Vagina (tissue), 2 donors: ENCODE data around the gene BCKDK.

Experiments
- POLR2A ChIP-seq, 2 donors: fragments of 450-650 bp; IDR thresholded peaks; one replicate each; pipeline ENCODE4 v1.6.1; 2017; ENCODE audit warnings: antibody characterized with exemption in 2 of 2, mild to moderate bottlenecking in 2 of 2, moderate library complexity in 2 of 2
- TF ChIP-seq, protein P1 (sequence below), 3 experiments: fragments of 450-650 bp in 2 of 3; fragments of 200-600 bp in 1 of 3; sonication (generic) in 1 of 3; IDR thresholded peaks; one replicate each; pipeline ENCODE4 v1.5.1; 2017 to 2019; ENCODE audit warnings: antibody characterized with exemption in 3 of 3, mild to moderate bottlenecking in 2 of 3, moderate library complexity in 2 of 3

DNA sequence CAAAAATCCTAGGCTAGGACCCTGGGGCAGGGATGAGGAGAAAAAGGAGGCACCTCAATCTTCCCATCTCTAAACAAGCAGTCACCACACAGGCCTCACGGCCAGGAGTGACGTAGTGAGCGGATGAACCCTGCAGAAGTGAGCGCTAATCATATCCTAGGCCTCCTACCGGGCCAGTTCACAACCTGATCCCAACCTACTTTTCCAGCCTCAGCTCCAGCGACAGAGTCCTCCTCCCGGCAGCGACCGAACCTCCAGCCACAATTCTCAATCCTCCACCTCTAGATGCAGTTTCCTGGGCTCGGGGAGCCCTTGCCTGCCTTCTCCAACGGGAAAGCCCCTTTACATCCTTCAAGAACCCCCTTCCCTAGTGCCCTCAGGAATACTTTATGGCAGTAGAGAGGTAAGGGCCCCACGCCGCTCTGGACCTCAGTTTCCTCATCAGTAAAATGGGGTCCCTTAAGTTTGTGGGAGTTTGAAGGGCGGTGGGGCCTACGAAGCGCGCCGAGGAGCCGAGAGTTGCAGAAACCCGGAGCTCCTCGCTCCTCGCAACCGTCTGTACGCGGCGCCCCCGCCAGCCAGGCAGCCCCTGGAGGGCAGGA is 35.5 kb upstream of the BCKDK start:
- TF ChIP-seq, protein P1, sequence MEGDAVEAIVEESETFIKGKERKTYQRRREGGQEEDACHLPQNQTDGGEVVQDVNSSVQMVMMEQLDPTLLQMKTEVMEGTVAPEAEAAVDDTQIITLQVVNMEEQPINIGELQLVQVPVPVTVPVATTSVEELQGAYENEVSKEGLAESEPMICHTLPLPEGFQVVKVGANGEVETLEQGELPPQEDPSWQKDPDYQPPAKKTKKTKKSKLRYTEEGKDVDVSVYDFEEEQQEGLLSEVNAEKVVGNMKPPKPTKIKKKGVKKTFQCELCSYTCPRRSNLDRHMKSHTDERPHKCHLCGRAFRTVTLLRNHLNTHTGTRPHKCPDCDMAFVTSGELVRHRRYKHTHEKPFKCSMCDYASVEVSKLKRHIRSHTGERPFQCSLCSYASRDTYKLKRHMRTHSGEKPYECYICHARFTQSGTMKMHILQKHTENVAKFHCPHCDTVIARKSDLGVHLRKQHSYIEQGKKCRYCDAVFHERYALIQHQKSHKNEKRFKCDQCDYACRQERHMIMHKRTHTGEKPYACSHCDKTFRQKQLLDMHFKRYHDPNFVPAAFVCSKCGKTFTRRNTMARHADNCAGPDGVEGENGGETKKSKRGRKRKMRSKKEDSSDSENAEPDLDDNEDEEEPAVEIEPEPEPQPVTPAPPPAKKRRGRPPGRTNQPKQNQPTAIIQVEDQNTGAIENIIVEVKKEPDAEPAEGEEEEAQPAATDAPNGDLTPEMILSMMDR (IDR thresholded peaks at IDR 0.05) = no peak
- no peak for TF ChIP-seq POLR2A (IDR thresholded peaks at IDR 0.05)
